Left ventricle myocardium superior (tissue), 1 donor: Measurements from ENCODE around the gene MAFG. TPM values are rescaled to one million over a fixed set of nuclear protein-coding genes. Genes with fewer than 3 reads are reported as not detected.
A peak's percentile ranks its signal among the peaks of the same experiment; 100 is the strongest.
"Not testable (repeated sequence)": the region's sequence is repeated elsewhere in the genome, so short reads cannot be mapped to it uniquely, and the experiment has no call there.

ENCODE experiments used
- ATAC-seq: fragments of 200-7000 bp; cut with Tn5 transposase; one replicate; pipeline ENCODE4 v1.9.1; 2020; ENCODE audit warnings: mild to moderate bottlenecking, moderate library complexity
- DNase-seq: peaks from one replicate; pipeline ENCODE4 v3.0.0-alpha.2; 2020
- intact Hi-C: fragments of 100-400 bp; cut with micrococcal nuclease; formaldehyde crosslinking; loops from one replicate; pipeline ENCODE4 v1.11.0; 2022
- total RNA-seq: library from RNA; stranded (reverse); fragmentation: NEBNext Ultra II Directional; extraction: Animal tissue kit (Norgen Biotek cat#: 25700); gene quantifications from one replicate; pipeline ENCODE4 v1.2.1, GENCODE V29; 2021
- donor health status: DM: no; HTN: yes; CAD: no; lungs with severe emphysema.

The MAFG gene
- total RNA-seq, 1 donor from 2014 or later = 27.5 TPM

DNA sequence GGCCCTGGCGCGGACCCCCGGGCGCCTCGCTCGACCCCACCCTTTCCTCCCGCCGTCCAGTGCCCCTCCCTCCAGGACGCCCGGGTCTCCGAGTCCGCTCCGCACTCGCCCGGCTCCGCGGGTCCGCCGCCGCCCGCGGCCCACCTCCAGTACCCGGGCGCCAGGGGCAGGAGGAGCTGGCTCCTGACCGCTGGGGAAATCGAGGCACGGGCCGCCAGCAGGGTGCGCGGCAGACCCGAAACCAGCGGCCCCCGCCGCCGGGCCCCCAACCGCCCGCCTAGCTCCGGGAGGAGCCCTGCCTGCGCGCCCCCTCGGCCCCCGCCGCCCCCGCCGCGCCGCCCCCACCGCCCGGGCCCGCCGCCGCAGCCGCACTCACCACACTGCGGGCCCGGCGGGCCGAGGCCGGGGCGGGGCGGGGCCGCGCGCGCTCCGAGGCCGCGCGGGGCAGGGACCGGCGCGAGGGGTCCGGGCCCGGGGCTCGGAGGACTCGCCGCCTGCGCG lies 333 bp downstream of the MAFG start:
- ATAC-seq (peak; percentile 1), DNase-seq (no peak)
- intact Hi-C loops = no loop called here

DNA sequence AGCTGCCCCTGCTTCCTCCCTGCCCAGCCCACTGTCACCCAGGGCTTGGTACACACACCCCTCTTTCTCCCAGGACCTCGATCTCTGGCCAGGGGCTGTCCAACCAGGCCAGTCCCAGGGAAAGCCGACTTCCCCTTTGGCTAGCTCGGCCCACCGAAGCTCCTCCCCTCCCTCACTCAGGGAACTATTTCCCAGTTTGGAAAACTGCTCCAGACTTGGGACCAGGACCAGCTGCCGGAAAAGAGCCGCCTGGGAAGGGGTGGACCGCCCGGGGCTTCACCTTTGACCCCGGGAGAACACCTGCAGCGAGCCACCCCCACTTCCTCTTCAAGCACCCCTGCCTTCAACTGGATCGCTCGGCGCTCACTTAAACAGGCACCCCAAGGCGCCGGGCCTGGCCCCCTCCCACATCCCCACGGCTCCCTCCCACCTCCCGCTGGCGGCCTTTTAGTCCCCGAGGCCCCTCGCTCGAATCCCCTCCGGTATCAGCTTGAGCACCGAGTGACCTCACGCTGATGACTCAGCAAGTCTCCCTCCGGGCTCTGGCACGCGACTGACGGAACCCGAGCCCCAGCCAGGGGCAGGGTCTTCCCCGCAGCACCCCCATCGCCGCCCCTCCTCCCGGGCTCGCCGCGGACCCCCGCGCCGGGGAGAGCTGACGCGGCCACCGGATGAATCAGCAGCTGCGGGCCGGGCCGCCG lies 934 bp downstream of the MAFG start:
- intact Hi-C loops = no loop called here
- DNase-seq (peak; percentile 81), ATAC-seq (peak; percentile 58)

DNA sequence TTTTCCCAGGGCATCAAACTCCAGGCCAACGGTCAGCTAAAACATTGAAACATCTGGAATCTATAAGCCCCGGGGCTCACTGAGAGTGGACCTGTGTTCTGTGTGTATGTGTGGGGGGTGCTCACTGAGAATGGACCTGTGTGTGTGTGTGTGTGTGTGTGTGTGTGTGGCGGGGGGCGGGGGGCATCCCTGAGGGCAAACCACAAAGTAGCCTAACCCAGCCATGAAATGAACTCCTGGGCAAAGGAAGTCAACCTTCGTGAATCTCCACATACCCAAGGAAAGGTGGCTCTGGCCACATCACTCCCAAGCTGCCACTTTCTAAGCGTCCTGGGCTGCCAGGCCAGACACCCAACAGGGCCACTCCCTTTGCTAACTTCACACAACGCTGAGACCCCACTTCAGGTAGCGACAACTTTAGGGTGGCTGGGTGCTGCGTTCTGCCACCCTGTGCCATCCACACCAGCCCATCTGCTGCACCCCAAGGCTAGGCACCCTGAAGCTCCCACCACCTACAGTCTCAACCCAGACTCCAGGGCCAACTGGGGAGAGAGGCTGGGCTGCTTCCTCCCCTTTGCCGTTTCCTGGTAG lies 1.6 kb downstream of the MAFG start:
- intact Hi-C loops = no loop called here
- DNase-seq (no peak), ATAC-seq (no peak)

DNA sequence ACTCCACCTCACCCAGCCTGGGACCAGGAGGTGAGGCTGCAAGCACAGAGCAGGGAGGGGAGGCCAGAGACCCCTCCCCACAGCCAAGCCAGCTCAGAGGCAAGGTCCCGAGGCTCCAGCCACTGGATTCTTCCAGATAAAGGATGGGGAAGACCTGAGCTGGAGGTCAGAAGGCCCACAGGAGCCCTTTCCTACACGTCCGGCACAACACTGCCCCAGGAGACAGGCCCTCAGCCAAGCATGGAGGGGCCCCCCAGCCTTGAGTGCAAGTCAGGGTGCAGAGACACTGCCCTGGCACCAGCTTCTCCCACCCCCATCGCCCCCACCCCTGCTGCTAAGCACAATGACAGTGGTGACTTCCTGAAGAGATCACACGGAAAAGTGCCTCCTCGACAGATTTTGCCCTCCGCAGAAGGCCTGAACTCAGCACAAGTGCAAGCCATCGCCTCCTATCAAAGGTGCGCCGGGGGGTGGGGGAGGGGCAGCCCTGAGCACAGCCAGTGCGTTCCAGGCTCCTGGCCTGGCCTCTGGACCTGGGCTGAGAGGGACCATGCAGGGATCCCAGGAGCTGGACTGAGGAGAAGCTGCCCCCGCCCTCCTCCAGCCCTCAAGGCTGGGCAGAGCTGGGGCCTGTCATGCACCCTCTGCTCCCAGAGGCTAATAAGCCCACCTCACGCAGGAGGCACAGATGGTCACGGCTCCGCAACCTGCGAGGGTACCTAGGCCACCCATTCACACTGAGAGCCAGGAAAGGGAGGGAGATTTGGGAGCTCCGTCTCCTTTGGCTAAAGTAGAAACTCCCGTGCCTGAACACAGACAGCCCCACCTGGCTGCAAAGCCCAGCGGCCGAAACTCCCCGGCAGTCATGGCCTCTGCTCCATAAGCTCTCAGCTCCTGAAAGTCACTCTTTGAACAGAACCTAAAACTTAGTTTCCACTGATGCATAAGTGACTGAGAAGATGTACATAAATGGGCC lies 2.7 kb downstream of the MAFG start:
- ATAC-seq (no peak), DNase-seq (no peak)
- intact Hi-C loops = no loop called here

DNA sequence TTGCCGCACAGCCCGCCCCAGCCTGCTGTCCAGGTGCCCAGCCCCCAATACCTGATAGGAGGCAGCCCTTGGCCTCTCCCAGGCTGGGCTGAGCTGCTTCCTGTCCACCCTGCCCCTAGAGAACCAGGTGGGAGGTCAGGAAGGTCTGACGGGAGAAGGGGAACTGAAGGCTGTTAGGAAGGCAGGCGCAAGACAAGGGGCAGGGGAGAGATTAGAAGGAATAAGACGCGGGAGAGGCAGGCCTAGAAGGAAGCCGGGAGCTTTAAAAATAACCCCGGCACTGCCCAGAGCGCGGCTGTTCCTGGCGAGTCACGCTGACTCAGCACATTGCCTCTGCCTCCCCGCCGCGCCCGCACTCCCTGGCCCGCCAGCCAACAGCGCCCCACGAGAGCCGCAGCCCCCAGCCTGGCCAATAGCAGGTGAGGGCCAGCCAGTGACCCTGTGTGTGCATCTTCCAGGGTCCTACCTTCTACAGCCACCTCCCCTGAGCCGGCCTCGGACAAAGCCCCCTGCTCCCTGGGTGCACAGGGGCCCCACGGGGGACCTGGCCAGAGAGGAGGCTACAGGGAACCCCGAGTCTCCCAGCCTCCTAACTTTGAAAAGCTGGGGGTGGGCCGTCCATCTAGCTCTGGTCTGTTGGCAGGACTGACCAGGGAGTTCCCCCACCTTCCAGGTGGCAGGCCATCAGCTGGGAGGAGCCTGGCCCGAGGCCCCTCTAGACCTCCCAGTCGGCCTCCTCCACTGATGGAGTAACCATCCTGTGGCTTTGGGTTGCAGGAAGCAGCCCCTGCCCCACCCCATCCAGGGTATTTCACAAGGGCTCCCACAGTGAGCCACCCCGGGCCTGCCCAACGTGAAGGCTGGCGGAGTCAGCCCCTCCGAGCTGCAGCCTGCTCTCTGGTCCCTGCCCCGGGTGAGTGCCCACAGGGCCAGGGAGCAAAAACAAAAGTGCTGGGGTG lies 4.0 kb downstream of the MAFG start:
- DNase-seq (peak; percentile 83), ATAC-seq (peak; percentile 44)
- intact Hi-C loops = no loop called here

DNA sequence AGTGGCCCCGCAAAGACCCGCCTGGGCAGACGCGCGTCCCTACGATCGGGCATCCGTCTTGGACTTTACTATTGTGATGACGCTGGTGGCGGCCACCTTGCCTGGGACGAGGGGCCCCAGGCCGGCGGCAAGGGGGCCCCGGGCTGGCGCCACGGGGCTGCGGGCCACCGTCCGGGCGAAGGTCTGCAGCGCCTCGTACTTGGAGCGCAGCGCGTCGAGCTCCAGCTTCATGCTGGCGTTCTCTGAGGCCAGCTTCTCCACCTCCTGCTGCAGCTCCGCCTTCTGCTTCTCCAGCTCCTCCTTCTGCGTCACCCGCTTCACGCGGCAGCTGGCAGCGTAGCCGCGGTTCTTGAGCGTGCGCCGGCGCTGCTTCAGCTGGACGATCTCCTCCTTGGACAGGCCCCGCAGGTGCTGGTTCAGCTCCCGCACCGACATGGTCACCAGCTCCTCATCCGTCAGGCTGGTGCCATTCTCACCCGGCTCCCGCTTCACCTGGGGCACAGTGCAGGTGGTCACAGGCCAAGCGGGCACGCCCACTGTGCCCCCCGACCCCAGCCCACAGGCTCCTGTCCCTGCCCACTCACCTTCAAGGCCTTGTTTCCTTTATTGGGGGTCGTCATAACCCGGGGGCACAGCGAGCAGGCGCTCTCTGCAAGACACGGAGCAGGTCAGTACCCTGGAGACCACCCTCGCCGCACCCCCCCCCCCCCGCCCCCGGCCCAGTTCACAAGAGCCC lies 4.8 kb downstream of the MAFG start:
- no peak for DNase-seq
- no peak for ATAC-seq

DNA sequence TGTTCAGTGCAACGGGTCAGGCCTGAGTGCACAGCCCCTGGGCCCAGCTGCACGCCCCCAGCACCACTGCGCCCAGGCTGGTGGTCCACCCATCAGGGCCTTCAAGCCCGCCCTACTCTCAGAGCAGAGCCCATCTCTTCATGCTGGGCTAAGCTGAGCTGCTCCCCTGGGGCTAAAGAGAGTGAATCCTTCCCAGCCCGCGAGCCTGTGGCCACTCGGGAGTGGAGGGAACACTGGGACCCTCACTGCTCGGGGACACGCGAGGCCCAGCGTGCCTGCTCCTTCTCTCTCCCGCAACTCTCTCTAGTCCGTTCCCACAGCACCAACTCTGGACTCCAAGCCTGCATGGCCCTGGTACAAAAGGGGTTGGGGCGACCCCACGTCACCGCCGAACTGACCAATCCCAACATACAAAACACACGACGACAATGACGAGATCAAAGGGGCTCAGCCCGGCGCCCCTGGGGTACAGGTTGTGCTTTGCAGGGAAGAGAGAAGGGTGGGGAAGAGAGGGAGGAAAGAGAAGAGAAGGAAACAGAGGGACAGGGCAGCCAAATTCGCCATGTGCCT lies 5.5 kb downstream of the MAFG start:
- DNase-seq (no peak), ATAC-seq (no peak)
- intact Hi-C loops = no loop called here

More for the DNA sequence above, 4.8 kb downstream of the MAFG start:
- intact Hi-C loops = no loop called here

DNA sequence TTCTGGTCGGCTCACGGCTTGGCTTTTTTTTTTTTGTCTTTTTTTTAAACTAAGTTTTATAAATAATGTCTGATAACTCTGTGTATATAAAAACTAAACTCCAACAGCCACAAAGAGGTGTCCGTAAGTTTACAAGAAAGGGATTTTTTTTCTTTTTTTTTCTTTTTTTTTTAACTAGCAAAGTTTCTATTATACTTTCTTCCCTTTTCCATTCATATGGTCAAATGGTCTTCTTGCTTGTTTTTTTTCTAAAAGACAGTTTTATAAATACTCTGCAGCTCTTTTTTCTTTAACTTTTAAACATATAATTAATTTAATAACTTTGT lies 6.0 kb downstream of the MAFG start:
- intact Hi-C loops = no loop called here
- no peak for ATAC-seq
- DNase-seq = no peak

DNA sequence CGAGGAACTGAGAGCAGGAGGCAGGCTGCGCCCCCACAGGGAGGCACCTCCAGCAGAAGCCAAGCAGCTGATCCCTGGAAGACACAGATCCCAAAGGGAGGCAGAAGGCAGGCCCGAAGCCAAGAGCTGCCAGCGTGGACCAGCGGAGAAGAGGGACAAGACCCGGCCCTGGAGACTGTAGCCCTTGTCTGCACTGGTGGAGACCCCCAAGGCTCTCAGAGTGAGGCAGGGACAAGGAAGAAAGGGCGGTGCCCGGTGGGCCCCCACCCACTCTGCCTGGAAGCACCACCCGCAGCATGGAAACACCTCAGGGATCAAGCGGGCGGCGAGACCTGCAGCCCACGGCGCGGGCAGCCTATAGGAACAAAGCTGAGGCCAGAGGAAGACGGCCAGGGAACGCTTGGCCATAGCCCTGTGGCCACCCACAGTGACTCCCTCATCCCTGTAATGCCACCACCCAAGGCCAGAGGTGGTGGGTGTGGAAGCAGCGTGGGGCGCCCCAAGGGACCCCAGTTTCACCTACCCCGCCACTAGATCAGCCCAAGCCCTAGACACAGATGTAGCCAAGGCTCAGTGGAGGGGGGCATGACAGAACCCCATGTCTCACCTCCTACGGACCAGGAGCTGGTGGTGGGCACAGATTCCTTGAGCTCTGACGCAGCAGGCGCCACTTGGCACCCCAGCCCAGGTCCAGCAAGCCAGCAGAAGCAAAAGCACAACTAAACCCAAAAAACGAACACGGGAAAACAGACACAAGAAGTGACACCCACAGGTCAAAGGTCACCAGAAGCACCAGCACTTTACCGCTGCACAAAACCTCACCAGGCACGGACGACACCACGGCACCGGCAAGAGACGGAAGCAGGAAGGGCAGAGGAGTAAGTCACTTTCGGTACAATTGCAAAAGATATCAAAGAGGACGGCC lies 6.7 kb downstream of the MAFG start:
- no peak for DNase-seq
- ATAC-seq = no peak
- intact Hi-C loops = no loop called here

DNA sequence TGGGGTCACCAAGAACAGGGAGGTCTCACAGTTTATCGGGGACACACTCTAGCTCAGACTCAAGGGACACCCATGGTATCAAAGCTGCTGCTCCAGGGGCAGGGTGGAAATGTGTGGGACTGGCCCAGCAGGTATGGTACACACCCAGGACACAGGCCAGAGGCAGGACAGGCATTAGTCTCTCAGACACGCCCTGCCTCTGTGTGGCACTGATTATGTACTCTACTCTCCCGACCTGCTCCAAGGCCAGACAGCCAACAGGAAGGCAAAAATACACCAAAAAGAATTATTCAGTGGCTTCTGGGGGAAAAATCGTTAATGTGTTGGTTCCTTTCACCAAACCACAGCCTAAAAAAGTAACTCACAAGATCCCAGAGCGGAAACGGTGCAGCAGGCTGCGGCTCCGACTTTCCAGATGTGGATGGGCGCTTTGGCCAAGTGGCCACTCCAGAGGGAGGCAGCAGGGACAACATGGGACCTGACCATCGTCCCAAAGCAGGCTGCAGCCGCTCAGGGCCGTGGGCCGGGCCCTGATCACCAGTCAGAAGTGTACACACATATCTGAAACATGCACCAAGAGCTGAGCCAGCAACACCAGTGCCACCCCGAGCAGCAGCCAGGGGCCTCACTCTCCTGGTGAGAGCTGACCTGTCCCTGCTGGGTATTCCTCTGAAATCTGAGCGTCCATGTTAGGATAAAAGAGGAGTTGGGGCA lies 8.5 kb downstream of the MAFG start:
- ATAC-seq = no peak
- intact Hi-C loops = no loop called here
- DNase-seq = no peak

DNA sequence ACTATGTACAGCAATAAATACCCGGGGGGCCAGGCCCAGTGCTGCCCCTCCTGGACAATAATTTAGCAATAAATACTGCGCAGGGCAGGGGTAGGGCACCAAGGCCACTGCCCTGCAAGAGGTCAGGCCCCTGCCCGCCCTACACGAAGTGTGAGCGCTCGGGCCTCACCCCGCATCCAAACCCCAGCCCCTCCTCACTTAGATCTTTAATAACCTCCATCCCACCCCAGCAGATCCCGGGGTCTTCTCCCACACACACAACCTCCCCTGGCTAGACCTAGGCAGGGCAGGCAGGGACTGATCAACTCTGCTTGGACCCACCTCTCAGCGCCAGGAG lies 9.2 kb downstream of the MAFG start:
- peak; percentile 12 for ATAC-seq
- DNase-seq, intact Hi-C loops: not testable (repeated sequence)

DNA sequence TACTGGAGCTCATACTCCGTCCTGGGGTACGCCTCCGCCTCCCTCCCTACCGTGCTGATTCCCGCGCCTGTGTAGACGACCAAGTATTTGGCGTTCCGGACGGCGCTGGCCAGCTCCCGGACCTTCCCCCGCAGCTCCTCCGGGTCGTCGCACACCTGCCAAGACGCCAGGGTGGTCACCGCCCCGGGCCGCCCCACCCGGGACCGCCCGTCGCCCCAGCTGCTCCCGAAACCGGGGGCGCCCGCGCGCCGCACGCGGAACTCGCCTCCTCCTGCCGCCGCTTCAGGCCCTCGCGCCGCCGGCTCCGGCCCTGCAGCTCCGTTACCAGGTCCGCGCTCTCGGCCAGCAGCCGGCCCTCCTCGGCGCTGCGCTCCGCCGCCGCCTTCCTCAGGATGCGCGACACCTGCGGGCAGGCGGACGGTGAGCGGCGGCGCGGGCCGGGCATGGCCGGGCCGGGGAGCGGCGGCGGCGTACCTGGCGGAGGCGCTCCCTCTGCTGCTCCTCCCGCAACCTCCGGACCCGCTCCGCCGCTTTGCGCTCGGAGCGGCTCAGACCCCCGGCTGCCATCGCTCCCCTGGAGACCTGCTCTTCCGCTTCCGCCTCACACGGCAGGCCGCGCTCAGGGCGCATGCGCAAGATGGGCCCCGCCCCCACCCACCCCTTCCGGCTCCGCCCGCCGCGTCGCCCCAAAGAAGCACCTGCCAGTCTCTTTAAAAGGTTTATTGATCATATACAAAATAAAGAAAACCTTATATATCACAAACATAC lies 9.8 kb downstream of the MAFG start, which contains the start of gene SIRT7:
TSS of gene SIRT7 (minus strand) at position 612 of the 768 bp plus-strand sequence. CDS start at position 567, 45 bp downstream.
- intact Hi-C loops = no loop called here
- ATAC-seq = peak; percentile 82

DNA sequence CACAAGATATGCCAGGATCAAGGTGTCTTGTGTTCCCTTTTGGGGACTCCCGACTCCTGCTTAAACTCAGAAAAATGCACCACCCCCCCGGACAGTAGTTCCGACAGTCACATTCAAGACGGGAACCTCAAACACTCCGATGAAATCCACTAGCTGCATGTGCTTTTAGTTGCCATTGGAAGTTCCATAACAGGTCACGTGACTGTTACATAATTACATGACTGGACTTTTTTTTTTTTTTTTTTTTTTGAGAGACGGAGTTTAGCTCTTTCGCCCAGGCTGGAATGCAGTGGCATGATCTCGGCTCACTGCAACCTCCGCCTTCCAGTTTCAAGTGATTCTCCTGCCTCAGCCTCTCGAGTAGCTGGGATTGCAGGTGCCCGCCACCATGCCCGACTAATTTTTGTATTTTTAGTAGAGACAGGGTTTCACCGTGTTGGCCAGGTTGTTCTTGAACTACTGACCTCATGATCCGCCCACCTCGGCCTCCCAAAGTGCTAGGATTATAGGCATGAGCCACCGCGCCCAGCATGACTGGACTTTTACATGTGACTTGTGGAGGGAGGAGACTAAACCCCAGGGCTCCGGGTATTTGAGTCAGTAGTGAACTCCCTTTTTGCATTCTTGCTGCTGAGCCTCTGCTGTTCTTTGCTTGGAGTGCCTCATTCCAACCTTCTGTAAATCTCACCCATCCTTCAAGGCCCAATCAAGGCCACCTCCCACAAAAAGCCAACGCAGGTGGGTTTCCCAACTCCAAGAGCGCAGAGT lies 11.1 kb downstream of the MAFG start:
- no peak for ATAC-seq
- intact Hi-C loops = no loop called here
- no peak for DNase-seq

More for the DNA sequence above, 9.8 kb downstream of the MAFG start, which contains the start of gene SIRT7:
- peak; percentile 85 for DNase-seq

DNA sequence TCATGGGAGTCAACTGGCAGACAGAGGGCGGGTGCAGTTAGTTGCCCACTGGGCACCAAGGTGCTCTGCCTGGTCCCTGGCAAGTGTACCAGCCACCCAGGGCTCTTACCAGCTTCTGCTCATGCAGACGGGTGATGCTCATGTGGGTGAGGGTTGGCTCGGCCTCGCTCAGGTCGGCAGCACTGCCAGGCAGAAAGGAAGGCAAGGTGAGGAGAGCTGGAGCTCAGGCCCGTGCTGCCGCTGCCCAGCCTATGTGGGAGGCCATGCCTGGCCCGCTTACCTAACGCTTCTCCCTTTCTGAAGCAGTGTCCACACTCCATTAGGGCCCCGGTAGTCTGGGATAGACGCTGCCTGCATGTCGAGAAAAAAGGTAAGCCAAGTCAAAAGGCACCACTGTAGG lies 12.2 kb downstream of the MAFG start:
- ATAC-seq (no peak), DNase-seq (no peak)
- intact Hi-C loops = no loop called here
